ENCODE data around the gene OPRD1.
A peak's percentile ranks its signal among the peaks of the same experiment; 100 is the strongest.
"Not testable (repeated sequence)": the region's sequence is repeated elsewhere in the genome, so short reads cannot be mapped to it uniquely, and the experiment has no call there.

The OPRD1 gene

GRCh38 chr1:28848416-28848815 lies 36.4 kb downstream of the OPRD1 start:
- no peak for DNase-seq

GRCh38 chr1:28853093-28853742 lies 41.2 kb downstream of the OPRD1 start:
- no peak for DNase-seq

- DNase-seq, result not testable (repeated sequence)
Observed at GRCh38 chr1:28854406-28854805, 42.4 kb downstream of the OPRD1 start.

GRCh38 chr1:28855046-28855445 lies 43.1 kb downstream of the OPRD1 start:
- DNase-seq, result no peak

- DNase-seq, result no peak
Observed at GRCh38 chr1:28855469-28855951, 43.5 kb downstream of the OPRD1 start.

- no peak for DNase-seq
Observed at GRCh38 chr1:28855969-28856368, 44.0 kb downstream of the OPRD1 start.

GRCh38 chr1:28860332-28861073 lies 48.5 kb downstream of the OPRD1 start:
- no peak for DNase-seq

- DNase-seq, result no peak
Observed at GRCh38 chr1:28862571-28863403, 50.8 kb downstream of the OPRD1 start.

- no peak for DNase-seq
Observed at GRCh38 chr1:28864695-28865094, 52.7 kb downstream of the OPRD1 start.

- no peak for DNase-seq
Observed at GRCh38 chr1:28865997-28866650, 54.2 kb downstream of the OPRD1 start.

- DNase-seq, result no peak
Observed at GRCh38 chr1:28867850-28868249, 55.9 kb downstream of the OPRD1 start.

- DNase-seq, result no peak
Observed at GRCh38 chr1:28869952-28870351, 58.0 kb downstream of the OPRD1 start.

- no peak for DNase-seq
Observed at GRCh38 chr1:28871631-28872401, 59.8 kb downstream of the OPRD1 start.

- DNase-seq, result not testable (repeated sequence)
Observed at GRCh38 chr1:28875134-28875533, 63.2 kb downstream of the OPRD1 start.

GRCh38 chr1:28877132-28877781 lies 65.3 kb downstream of the OPRD1 start:
- DNase-seq, result peak; percentile 82

- DNase-seq, result no peak
Observed at GRCh38 chr1:28878796-28879195, 66.8 kb downstream of the OPRD1 start.

- peak; percentile 87 for DNase-seq
Observed at GRCh38 chr1:28882009-28882628, 70.1 kb downstream of the OPRD1 start.

GRCh38 chr1:28883242-28883616 lies 71.3 kb downstream of the OPRD1 start:
- DNase-seq, result no peak

GRCh38 chr1:28885472-28885877 lies 73.5 kb downstream of the OPRD1 start:
- peak; percentile 8 for DNase-seq

GRCh38 chr1:28885977-28886730 lies 74.2 kb downstream of the OPRD1 start:
- DNase-seq, result no peak
